ENCODE measurements around the gene PRR18. TPM values are rescaled to one million over a fixed set of nuclear protein-coding genes. Genes with fewer than 3 reads are reported as not detected.

PRR18 gene
- total RNA-seq, 4 donors from 2014 or later: not detected

GRCh38 chr6:166305562-166306117 lies 2.6 kb downstream of the PRR18 start:
- intact Hi-C loops (cut with DNase I; ENCODE audit: low total_unique reads): no loop called here
- TF ChIP-seq CTCF (IDR thresholded peaks at IDR 0.05): no peak
- no peak for TF ChIP-seq POLR2A (IDR thresholded peaks at IDR 0.05)
- WGBS, 2 donors: 55 to 58% methylated on average over 10 of the region's 10 CpGs
- DNase-seq (ENCODE audit: low spot score in 2 of 2): no peak
- H3K4me3 ChIP-seq (ENCODE audit: low read depth, poor library complexity, severe bottlenecking): no peak overlapping the region

- H3K4me3 ChIP-seq (ENCODE audit: low read depth, poor library complexity, severe bottlenecking): no peak overlapping the region
- intact Hi-C loops (cut with DNase I; ENCODE audit: low total_unique reads): no loop called here
- TF ChIP-seq CTCF (IDR thresholded peaks at IDR 0.05) (no peak), POLR2A (IDR thresholded peaks at IDR 0.05) (no peak)
- no peak for DNase-seq (ENCODE audit: low spot score in 2 of 2)
- 79 to 83% methylated on average over 3 of the region's 3 CpGs for WGBS, 2 donors
Observed at GRCh38 chr6:166304106-166304505, 4.1 kb downstream of the PRR18 start.

DNA sequence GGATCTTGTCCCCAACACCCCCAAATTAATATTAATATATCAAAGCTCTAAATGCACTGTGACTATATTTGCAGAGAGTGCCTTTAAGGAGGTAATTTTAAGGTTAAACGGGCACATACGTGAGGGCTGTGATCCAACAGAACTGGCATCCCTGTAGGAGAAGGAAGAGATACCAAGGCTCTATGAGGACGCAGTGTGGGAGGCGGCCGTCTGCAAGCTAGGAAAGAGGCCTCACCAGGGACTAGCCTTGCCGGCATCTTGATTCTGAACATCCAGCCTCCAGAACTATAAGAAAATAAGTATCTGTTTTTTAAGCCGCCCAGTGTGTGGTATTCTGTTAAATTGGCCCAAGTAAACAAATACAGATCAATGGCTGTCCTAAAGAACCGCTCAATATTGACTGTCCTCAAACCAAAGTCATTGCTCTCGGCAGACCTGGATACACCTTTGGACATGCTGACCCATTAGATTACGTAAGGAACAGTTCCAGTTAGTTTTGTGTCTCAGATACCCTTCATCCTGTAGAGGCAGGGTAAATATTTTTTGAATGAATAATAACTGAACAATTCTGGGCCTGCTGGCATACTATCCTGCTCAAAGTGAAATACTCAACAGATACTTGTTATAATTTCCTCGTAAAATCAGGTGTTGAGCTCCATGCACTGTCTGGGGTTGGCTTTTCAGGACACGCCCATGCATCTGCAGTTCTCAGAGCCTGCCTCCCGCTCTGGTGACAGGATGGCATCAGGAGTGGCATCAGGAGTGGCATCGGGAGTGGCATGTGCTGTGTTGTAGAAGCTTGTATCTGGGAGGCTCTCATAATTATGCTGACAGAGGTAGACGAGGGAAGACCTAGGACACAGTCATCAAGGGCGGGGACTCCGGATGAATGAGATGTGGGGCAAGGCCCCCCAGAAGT lies 6.3 kb downstream of the PRR18 start:
- intact Hi-C loops (cut with DNase I; ENCODE audit: low total_unique reads): no loop called here

DNA sequence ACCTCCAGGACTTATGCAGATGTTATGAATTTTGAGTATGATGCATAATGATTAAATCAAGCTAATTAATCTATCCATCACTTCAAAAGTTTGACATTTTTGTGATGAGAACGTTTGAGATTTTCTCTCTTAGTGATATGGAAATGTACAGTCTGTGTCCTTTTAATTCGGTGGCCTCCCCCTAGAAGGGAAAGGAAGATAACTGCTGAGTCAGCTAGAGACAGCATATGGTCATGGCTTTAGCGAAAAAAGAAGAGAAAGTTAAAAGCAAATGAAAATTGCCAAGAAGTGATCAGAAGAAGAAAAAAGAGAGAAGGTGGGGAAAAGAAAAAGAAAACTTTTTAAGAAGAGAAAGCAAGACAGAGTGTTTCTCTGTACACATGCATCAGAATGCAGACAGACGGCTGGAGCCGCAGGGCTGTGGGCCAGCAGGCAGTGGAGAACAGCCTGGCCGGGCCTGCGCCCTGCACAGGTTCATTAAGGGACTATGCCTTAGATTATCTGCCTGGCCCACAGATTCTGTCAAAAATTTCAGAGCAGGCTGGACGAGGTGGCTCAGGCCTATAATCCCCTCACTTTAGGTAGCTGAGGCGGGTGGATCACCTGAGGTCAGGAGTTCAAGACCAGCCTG lies 7.7 kb downstream of the PRR18 start:
- no peak for DNase-seq (ENCODE audit: low spot score in 2 of 2)
- WGBS, 2 donors: 75 to 77% methylated on average over 9 of the region's 9 CpGs
- TF ChIP-seq CTCF (IDR thresholded peaks at IDR 0.05) (no peak), POLR2A (IDR thresholded peaks at IDR 0.05) (no peak)
- intact Hi-C loops (cut with DNase I; ENCODE audit: low total_unique reads): no loop called here
- H3K4me3 ChIP-seq (ENCODE audit: low read depth, poor library complexity, severe bottlenecking): no peak overlapping the region

More for the DNA sequence above, 6.3 kb downstream of the PRR18 start:
- DNase-seq (ENCODE audit: low spot score in 2 of 2): no peak
- H3K4me3 ChIP-seq (ENCODE audit: low read depth, poor library complexity, severe bottlenecking): no peak overlapping the region
- WGBS, 2 donors: 84 to 87% methylated on average over 17 of the region's 17 CpGs
- TF ChIP-seq POLR2A (IDR thresholded peaks at IDR 0.05) (no peak), CTCF (IDR thresholded peaks at IDR 0.05) (no peak)

- no peak overlapping the region for H3K4me3 ChIP-seq (ENCODE audit: low read depth, poor library complexity, severe bottlenecking)
- WGBS, 2 donors: 91 to 93% methylated on average over 23 of the region's 23 CpGs
- TF ChIP-seq CTCF (IDR thresholded peaks at IDR 0.05) (no peak), POLR2A (IDR thresholded peaks at IDR 0.05) (no peak)
- DNase-seq (ENCODE audit: low spot score in 2 of 2): peak in 1 of 2 donors; percentile 76
- intact Hi-C loops (cut with DNase I; ENCODE audit: low total_unique reads): no loop called here
Observed at GRCh38 chr6:166297606-166298005, 10.6 kb downstream of the PRR18 start.

Data from lower leg skin (tissue), 4 donors.